Ramos (cell line): ENCODE results near the gene ABHD14A.

Source experiments
- in situ Hi-C: fragments of 300-500 bp; cut with MboI; formaldehyde crosslinking; loops from one replicate; pipeline ENCODE4 v1.14.3; 2022; ENCODE audit warnings: low sequenced_read_pairs; ENCODE audit not compliant: unreplicated experiment

The ABHD14A gene

DNA sequence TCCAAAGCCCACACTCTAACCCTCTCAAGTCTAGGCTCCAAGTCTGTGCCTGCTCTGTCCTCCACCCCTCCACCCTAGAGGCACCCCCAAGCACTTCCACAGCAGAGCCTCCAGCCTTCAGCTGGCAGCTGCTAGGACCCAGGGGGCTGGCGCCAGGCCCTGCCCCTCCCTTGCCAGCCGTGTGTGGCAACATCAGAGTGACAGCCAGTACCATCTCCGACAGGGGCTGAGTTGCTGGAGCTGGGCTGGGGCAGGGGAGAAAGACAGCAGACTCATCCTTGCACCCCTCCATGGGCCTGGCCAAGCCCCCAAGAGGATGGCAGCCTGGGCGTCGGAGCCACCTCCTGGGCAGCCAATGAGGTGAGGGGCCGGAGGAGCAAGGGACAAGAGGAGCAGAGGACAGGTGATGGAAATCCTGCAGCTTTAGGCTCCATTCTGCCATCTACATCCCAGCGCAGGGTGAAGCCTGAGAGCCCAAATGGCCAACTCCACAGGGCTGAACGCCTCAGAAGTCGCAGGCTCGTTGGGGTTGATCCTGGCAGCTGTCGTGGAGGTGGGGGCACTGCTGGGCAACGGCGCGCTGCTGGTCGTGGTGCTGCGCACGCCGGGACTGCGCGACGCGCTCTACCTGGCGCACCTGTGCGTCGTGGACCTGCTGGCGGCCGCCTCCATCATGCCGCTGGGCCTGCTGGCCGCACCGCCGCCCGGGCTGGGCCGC, 19.5 kb upstream of the ABHD14A start, which contains the start of gene GPR62:
Gene GPR62, plus strand, starts transcription at position 207 of the 718 bp plus-strand sequence. Its CDS starts 272 bp downstream, at position 479.
- in situ Hi-C loops = no loop called here

DNA sequence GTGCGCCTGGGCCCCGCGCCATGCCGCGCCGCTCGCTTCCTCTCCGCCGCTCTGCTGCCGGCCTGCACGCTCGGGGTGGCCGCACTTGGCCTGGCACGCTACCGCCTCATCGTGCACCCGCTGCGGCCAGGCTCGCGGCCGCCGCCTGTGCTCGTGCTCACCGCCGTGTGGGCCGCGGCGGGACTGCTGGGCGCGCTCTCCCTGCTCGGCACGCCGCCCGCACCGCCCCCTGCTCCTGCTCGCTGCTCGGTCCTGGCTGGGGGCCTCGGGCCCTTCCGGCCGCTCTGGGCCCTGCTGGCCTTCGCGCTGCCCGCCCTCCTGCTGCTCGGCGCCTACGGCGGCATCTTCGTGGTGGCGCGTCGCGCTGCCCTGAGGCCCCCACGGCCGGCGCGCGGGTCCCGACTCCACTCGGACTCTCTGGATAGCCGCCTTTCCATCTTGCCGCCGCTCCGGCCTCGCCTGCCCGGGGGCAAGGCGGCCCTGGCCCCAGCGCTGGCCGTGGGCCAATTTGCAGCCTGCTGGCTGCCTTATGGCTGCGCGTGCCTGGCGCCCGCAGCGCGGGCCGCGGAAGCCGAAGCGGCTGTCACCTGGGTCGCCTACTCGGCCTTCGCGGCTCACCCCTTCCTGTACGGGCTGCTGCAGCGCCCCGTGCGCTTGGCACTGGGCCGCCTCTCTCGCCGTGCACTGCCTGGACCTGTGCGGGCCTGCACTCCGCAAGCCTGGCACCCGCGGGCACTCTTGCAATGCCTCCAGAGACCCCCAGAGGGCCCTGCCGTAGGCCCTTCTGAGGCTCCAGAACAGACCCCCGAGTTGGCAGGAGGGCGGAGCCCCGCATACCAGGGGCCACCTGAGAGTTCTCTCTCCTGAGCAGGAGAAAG, 18.7 kb upstream of the ABHD14A start:
- in situ Hi-C loops = no loop called here

DNA sequence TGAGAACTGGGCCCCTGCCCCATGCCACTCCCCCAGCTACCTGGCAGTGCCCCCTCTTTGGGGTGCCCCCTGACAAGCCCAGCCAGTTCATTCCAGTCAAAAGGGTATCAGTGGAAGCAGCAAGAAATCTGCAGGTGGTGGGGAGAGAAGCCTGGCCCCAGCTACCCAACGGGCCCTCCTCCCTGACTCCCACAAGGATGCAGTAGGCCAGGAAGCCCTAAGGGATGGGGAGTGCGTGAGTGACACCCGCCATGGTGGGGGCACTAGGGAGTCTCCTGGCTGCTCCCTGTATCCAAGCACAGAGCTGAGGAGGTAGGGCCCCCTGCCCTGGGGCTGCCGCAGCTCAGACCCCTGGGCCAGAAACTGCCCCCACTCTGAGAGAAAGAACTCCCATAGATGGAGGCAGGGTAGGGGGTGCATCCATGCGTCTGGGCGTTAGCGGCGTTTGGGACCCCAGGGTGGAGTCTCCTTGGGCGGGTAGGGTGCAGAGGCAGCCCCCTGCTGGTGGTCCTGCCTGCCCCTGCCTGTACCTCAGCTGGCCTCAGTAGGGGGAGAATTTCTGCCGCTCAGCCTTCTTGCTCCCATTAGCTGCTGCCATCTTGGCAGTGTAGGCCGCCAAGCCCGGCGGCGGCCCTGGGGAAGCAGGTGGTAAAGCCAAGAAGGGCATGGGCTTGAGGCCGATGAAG, 17.2 kb upstream of the ABHD14A start:
- in situ Hi-C loops = no loop called here

DNA sequence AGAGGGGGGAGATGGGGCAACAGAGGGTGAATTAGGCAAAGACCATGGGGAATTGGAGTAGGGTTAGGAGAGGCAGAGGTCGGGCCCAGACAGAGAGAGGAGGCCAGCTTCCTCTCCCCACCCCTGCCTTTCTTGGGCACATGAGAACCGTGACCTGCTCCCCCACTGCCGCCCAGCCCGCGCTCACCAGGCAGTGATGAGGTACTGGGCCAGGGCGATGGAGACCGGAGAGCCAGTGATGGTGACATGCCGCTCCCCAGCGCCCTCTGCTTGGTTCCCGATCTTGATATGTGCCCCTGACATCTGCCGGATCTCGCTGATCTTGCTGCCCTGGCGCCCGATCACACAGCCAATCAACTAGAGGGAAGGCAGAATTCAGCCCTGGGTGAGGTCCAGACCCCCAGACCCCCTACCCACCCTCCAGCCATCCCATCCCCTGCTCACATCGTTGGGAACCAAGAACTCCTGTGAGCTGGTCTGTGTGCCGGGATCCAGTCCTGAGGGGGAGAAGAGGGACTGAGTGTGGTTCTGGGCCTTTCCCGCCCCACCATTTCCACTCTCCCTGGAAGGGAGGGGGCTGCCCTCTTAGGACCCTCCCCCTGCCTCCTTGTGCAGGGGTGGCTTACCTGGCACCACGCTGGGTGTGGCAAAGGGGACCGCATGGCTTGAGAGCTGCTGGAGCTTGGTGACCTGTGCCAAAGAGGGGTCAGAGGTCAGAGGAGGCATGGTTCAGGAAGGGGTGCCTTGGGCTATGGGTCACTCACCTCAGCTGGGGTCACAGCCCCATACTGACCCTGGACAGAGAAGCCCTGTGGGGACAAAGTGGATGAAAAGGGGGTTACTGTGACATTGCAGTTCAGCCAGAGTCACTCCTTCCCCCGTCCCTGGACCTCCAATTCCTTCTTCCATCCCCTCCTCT, 16.0 kb upstream of the ABHD14A start:
- in situ Hi-C loops = no loop called here

DNA sequence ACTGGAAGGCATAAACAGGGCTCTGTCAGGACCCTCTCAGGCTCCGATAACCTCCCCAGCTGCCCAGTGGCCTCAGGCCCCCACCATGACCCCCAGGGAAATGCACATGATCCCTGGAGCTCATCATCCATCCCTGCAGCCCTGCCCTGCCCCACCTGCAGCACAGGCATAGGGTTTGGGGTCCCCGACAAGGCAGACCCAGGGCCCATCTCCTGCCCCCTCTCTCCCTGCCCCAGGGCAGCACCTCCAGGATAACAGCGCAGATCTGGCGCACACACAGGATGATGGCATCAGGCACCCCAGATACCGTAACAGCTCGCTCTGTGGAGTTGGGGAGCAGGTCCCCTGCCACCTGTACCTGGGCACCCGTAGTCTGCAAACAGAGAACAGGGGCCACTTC, 15.2 kb upstream of the ABHD14A start:
- in situ Hi-C loops = no loop called here

DNA sequence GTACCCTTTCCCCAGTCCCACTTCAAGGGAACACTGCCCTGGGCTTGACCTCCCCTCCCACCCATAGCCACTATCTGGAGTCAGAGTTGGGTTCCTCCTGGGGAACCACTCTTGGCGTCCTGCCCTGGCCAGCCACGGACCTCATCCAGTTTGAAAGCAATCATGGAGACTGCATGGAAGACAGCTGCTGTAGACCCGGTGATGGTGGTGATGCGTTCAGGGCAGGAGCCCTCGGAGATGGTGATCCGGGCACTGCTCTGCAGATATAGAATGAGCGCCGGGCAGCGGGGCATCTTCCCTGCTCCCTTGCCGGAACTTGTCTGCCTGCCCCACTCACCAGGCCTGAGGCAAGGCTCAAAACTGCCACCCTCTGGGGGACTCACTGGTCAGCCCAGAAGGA, 14.5 kb upstream of the ABHD14A start:
- in situ Hi-C loops = no loop called here

DNA sequence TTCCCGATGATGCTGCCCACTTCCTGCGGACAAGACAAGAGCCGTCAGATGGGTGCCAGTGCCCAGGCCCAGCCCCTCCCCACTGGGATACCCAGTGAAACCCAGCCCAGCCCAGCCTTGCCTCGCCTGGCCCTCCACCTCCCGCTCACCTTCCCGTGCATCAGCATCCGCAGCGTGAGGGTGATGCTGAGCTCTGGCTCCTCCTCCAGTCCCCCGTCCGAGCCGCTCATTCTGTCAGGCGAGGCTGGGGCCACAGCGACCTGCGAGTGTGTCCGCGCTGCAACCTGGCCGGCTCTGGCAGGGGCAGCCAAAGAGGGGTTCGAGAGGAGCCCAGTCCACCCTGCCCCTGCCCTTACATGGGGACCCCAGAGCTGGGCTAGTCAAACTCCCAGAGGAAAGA, 13.9 kb upstream of the ABHD14A start:
- in situ Hi-C loops = no loop called here

DNA sequence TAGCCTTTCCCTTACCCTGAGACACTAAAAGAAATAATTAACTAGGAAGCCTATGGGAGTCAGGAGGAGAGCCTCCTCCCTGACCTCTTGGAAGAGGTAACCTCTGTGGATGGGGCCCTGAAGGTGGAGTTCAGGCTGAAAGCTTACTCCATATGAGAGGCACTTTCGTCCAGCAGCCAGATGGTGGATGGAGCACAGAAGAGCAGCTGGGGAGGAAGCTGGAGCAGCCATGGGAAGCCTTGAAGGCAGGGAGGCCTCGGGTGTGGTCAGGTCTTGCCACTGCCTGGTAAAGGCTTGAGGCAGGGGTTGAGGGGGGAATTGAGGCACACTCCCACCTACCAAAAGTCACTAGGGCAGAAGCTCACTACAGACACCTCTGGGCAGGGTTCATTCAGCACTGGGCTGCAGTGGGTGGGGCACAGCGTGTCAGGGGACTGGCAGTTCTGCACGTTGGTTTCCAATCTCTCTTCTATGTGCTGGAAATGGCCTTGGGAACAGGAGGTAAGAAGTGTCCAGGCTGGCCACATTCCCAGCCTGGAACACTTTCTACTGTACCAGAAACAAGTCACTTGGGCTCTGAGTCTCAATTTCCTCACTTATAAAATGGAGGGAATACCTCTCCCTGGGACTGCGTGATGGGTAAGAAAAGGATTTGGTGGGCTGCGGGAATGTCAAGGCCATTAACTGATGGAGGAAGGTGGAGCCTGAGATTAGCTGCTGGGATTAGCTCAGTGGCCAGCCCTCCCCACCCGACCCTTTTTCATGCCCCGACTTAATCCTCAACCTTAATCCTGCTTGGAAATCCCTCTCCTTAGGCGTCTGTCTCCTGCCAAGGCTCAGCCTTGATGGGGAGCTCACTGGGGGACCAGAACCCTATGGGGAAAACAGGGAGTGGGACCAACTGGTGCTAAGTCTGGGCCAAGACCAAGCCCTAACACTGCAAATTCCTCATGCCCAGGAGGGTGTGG, 13.0 kb upstream of the ABHD14A start:
- in situ Hi-C loops = no loop called here

DNA sequence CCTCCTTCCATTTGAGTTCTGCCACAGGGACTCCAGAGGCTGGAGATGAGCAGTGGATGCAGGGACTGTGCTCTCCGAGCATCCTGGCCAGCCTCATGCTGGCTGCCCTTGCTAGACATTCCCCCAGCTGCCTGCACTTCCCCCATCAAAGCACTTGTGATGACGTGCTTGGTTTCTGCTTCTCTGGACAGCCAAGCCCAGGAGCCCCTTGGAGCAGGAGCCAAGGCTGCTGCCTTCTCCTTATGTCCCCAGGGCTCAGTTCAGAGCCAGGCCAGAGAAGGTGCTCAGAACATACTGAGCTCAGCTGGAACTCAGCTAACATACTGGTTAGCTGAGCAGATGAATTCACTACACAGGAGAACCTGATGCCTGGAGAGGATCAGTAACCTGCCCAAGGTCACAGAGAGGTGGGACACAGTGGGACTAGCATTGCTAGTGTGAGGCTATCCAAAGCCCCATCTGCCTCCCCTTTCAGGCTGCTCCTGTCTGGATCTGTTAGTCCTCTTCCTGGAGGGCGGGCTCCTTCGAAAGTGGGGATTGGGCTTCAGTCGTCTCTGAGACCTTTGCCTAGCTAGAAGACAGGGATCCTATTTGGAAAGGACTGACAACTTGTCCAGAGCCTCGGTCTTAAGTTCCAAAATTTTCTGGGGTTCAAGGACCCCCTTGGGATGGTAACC, 11.9 kb upstream of the ABHD14A start:
- in situ Hi-C loops = no loop called here

DNA sequence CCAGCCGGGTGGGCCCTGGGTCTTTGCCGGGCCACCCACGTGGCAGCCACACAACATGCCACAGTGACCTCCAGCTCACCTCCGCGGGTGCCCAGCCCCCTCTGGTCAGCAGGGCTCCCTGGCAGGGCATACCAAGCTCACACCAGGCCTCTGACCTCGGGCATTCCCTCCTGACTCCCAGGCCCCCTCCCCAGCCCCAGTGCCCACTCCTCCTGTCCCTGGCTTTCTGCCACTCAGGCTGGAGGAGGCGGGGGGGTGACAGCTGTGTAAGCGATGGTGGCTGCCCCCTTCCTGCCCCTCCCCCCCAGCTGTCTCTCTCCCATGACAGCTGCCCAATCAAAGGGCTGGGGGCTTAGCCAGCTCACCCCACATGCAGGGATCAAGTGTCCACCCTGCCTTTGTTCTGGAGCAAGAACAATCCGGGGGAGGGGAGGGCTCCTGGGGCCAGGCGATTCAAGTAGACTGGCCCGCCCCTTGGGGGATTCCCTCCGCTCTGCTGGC, 10.9 kb upstream of the ABHD14A start:
- in situ Hi-C loops = no loop called here

DNA sequence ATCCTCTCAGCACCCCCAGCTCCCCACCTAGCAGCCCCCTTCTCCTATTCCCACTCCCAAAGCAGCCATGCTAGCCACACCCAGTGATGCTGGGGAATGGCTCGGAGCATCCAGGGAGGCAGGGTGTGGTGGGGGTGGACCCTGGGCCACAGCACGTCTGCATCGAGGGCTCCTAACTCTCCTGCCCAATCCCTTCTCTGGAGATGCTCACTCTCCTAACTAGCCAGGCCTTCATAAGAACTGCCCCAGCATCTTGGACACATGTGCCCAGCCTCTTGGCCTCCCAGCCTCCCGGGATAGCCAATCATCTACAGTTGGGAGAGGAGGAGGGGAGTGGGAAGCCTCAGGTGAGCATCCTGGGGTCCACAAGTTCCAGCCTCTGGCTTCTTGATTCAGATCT, 10.3 kb upstream of the ABHD14A start:
- in situ Hi-C loops = no loop called here

DNA sequence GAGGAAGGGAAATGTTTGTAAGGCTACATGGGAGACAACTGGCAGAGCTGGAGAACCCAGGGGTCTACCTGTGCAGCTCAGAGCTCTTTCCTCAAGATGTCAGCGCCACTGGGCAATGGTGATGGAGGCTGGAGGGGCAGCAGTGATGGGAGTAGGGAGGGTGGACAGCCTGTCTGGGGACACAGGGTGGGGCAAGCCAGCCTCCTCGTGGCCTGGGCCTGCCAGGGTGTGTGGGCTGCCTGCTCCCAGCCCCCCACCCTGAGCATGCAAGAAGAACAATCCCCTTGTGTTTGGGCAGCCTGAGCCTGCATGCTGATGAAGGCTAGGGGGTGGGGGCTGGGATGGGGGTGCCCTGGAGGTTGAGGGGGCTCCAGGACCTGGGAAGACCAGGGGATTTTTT, 8.8 kb upstream of the ABHD14A start:
- in situ Hi-C loops = no loop called here

DNA sequence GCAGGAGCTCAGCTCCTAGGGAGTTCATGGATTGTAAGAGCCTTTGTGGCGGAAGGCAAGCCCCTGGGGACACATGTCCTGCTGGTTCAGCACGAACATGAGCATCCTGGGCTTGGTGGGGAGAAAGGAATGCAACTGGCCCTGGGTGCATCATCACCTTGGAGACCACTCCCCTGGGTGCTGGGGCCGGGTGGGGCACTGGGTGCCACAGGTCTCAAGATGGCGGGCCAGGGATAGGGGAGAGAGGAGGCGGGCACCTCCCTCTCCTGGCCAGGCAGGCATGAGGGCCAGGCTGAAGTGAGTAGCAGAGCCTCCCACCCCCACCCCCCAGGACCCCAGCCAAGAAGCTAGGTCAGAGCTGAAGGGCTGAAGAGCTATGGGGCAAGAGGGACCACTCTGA, 8.4 kb upstream of the ABHD14A start:
- in situ Hi-C loops = no loop called here

DNA sequence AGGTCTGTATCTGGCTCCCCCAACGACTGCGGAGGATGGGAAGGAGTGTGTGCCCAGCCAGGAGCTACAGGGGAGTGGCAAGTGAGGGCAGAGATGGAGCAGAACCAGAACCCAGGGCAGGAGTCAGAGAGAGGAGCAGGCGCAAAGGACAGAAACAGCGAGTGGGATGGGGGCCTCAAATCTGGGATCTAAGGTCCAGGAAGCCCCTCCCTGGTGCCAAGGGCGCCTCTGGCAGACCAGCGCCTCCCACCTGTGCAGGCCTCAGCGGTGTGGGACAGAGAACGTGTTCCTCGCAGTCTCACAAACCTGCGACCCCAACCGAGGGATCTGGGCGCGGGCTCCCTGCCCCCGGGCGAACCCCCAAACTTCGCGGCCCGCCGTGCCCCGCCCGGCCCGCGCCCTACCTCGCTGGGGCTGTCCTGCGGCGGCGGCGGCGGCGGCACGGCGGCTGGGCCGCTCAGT, 7.9 kb upstream of the ABHD14A start:
- in situ Hi-C loops = no loop called here

DNA sequence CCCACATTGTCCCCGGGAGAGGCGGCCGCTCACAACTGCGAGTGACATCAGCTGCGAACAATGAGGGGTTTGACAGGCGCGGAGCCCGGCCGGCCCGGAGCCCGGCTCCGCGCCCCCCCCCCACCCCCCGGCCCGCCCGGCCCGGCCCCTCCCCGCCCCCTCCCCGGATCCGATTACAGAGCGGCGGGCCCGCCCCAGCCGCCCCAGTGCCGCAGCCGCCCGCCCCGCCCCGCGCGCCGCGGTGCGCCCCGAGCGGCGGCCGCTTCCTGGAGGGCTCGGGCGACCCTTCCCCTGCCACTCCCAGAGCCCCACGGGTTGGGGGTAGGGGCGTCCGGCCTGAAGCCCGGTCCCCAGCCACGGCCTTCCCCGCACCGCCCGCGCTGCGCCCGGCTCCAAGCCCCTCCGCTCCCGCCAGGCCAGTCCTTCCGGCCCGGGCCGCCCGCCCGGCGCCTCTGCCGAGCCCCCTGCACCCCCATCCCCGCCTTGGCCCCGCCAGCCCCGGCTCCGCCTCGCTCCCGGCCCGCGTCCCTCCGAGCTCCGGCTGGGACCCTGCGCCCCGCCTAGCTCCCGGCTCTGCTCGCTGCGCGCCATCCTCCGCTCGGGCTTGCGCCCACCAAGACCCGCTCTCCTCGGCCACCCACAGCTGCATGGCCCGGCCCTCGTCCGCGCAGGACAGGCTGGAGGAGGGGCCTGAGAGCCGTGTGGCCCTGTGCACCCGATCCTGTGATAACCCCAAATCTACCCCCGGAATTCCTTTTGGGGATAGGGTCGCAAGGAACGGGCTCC, 7.3 kb upstream of the ABHD14A start, which contains the start of gene PCBP4:
Gene PCBP4, minus strand, starts transcription at position 71 of the 786 bp plus-strand sequence. CDS start 6,214 bp downstream, outside the sequence.
- in situ Hi-C loops = no loop called here

DNA sequence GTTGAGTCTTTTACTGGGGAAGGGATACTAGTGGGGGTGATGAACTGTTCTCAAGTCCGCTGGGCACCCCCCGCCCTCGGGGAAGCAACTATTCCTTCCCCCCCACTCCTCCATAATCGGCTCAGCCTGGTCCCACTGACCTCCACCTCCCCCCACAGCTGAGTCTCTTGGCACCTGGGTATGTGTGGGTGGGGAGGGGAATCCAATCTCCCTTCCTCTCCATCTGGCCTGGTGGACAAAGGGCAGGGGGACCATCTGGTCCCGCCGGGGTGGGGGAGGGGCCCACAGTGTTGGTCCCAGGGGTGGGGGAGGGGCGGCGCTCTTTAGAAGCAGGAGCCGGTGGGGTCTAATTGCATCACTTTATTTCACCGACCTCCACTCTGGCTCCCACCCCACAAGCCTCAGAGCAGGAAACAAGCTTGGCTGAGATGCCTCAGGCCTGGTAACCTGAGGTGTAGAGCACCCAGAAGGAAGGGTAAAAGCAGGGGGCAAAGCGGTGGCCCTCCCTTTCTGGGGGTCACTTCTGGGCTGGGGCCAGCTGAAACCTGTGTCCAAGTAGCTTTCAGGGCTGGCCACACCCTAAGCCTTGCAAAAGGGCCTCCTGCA, 6.6 kb upstream of the ABHD14A start:
- in situ Hi-C loops = no loop called here
